PC-3 (cell line): ENCODE results near the gene LNP1. TPM values are rescaled to one million over a fixed set of nuclear protein-coding genes. Genes with fewer than 3 reads are reported as not detected.

Experiments used
- ATAC-seq: fragments of 200-7000 bp; cut with Tn5 transposase; 2 replicates; pipeline ENCODE4 v1.9.1; 2020; ENCODE audit warnings: mild to moderate bottlenecking, moderate library complexity
- BruUV-seq: library from RNA; stranded (reverse); fragments of 400-500 nt; replicated peaks from 2 replicates; lab custom pipeline; 2021; lab: Mats Ljungman, UMichigan
- CTCF ChIA-PET: fragments of 300-600 bp; sonication (Branson Sonifier 250); formaldehyde crosslinking; loops from one replicate; lab custom pipeline; 2022; ENCODE audit warnings: antibody characterized with exemption; lab: Charles Lee
- POLR2A ChIA-PET: fragments of 300-600 bp; sonication (Branson Sonifier 250); formaldehyde crosslinking; loops from one replicate; lab custom pipeline; 2022; ENCODE audit warnings: antibody characterized with exemption; ENCODE audit not compliant: unreplicated experiment; lab: Charles Lee
- DNase-seq: peaks from one replicate; pipeline ENCODE4 v3.0.0-alpha.2; 2015
- H2AFZ ChIP-seq: fragments of 300-600 bp; sonication (generic); 2 replicates; pipeline ENCODE4 v1.6.0; 2016; ENCODE audit warnings: antibody characterized with exemption, low read length
- H3F3A ChIP-seq: fragments of 300-600 bp; sonication (generic); one replicate; pipeline ENCODE4 v1.6.0; 2017; ENCODE audit warnings: antibody characterized with exemption, low read length, control low read depth, mild to moderate bottlenecking; ENCODE audit not compliant: unreplicated experiment
- H3K27ac ChIP-seq: fragments of 300-600 bp; sonication (generic); 2 replicates; pipeline ENCODE4 v1.5.1; 2016; ENCODE audit warnings: mild to moderate bottlenecking, low read length
- H3K27me3 ChIP-seq: fragments of 300-600 bp; sonication (generic); 2 replicates; pipeline ENCODE4 v1.6.1; 2016; ENCODE audit warnings: low read length, mixed read lengths
- H3K36me3 ChIP-seq: fragments of 300-600 bp; sonication (generic); 2 replicates; pipeline ENCODE4 v1.6.1; 2016; ENCODE audit warnings: low read depth, mixed run types, low read length, mixed read lengths
- H3K4me1 ChIP-seq: fragments of 300-600 bp; sonication (generic); 2 replicates; pipeline ENCODE4 v1.5.1; 2016; ENCODE audit warnings: low read length; ENCODE audit not compliant: insufficient read depth
- H3K4me2 ChIP-seq: fragments of 300-600 bp; sonication (generic); 2 replicates; pipeline ENCODE4 v1.6.0; 2016; ENCODE audit warnings: low read length
- H3K4me3 ChIP-seq: fragments of 300-600 bp; sonication (generic); 2 replicates; pipeline ENCODE4 v1.5.1; 2016; ENCODE audit warnings: mild to moderate bottlenecking, low read length, mixed read lengths
- H3K79me2 ChIP-seq: fragments of 300-600 bp; sonication (generic); 2 replicates; pipeline ENCODE4 v1.6.1; 2017; ENCODE audit warnings: low read length, mixed read lengths
- H3K9ac ChIP-seq: fragments of 300-600 bp; sonication (generic); 2 replicates; pipeline ENCODE4 v1.6.0; 2016; ENCODE audit warnings: mild to moderate bottlenecking, low read length
- H3K9me2 ChIP-seq: fragments of 300-600 bp; sonication (generic); replicated peaks from 2 replicates; pipeline ENCODE4 v1.6.1; 2016; ENCODE audit warnings: mixed run types, low read length, mixed read lengths
- H3K9me3 ChIP-seq: fragments of 300-600 bp; sonication (generic); 2 replicates; pipeline ENCODE4 v1.6.1; 2016; ENCODE audit warnings: low read length, mixed read lengths
- H4K20me1 ChIP-seq: fragments of 300-600 bp; sonication (generic); 2 replicates; pipeline ENCODE4 v1.6.1; 2016; ENCODE audit warnings: low read length, mixed read lengths
- CTCF ChIP-seq: fragments of 300-600 bp; sonication (generic); conservative IDR thresholded peaks from 2 replicates; pipeline ENCODE4 v1.5.1; 2017; ENCODE audit warnings: antibody characterized with exemption, low read depth, mild to moderate bottlenecking, low read length
- EZH2 ChIP-seq: fragments of 300-600 bp; sonication (generic); IDR thresholded peaks from one replicate; pipeline ENCODE4 v1.6.1; 2017; ENCODE audit warnings: antibody characterized with exemption, mild to moderate bottlenecking, low read length; ENCODE audit not compliant: unreplicated experiment
- EZH2phosphoT487 ChIP-seq: fragments of 300-600 bp; sonication (generic); IDR thresholded peaks from 2 replicates; pipeline ENCODE4 v1.6.1; 2018; ENCODE audit warnings: mild to moderate bottlenecking, antibody characterized with exemption, low read length, borderline replicate concordance
- intact Hi-C: fragments of 100-400 bp; cut with micrococcal nuclease; formaldehyde crosslinking; loops from 2 replicates; pipeline ENCODE4 v1.9.0; 2023
- total RNA-seq: library from RNA; depleted of rRNA; stranded (reverse); fragments of >200 nt; gene quantifications from 2 replicates; pipeline ENCODE4 v1.2.3, GENCODE V29; 2014

The LNP1 gene
- total RNA-seq, 1 experiment from 2014 or later = 6.8 TPM

DNA sequence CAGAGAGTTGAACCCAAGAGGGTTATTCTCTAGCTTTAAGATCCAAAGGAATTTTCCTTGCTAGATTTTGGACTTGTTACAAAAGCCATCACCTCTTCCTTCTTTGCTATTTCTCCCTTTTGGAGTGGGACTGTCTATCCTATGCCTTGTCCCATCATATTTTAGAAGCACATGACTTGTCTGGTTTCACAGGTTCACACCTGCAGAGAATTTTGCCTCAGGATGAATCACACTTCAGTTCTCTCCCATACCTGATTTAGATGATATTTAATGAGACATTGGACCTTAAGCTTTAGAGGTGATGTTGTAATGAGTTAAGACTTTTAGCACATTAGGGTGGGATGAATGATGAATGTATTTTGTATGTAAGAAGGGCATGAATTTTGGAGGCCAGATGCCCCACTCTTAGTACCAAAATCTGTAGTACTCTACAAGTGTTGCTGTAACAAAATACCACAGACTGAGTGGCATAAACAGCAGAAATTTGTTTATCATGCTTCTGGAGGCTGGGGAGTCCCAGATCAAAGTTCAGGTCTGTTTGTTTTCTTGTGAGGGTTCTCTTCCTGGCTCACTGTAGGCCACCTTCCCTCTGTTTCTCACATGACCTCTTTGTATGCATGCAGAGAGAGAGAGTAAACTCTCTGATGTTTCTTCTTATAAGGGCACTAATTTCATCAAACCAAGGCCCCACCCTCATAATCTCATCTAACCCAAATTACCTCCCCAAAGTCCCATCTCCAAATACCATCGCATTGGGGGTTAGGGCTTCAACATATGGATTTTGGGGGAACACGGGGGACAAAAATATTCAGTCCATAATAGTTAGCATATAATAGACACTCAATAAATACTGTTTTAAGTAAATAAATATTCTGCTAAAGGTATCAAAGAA is 10.0 kb downstream of the LNP1 start:
- Histone ChIP-seq H3K79me2 (peaks cover 33% of the 10 kb centered on the region), H4K20me1 (no peaks in the 10 kb centered on the region), H3K4me3 (no peak overlapping the region), H3K36me3 (peaks cover 27% of the 10 kb centered on the region), H3K9me2 (no peaks in the 10 kb centered on the region), H3K9me3 (peaks cover 14% of the 10 kb centered on the region; the same call in 1 of the 2 replicates), H3F3A (no peaks in the 10 kb centered on the region), H3K27me3 (no peaks in the 10 kb centered on the region), H3K4me1 (no peaks in the 10 kb centered on the region), H2AFZ (no peak overlapping the region), H3K4me2 (no peak overlapping the region), H3K27ac (no peak overlapping the region), H3K9ac (no peak overlapping the region)
- ChIA-PET POLR2A (no interaction called here), CTCF (no interaction called here)
- intact Hi-C loops = no loop called here
- DNase-seq = no peak
- ATAC-seq = no peak
- BruUV-seq = no TSS peak
- no peak for TF ChIP-seq CTCF
- TF ChIP-seq EZH2 = no peak
- TF ChIP-seq EZH2phosphoT487 = no peak

DNA sequence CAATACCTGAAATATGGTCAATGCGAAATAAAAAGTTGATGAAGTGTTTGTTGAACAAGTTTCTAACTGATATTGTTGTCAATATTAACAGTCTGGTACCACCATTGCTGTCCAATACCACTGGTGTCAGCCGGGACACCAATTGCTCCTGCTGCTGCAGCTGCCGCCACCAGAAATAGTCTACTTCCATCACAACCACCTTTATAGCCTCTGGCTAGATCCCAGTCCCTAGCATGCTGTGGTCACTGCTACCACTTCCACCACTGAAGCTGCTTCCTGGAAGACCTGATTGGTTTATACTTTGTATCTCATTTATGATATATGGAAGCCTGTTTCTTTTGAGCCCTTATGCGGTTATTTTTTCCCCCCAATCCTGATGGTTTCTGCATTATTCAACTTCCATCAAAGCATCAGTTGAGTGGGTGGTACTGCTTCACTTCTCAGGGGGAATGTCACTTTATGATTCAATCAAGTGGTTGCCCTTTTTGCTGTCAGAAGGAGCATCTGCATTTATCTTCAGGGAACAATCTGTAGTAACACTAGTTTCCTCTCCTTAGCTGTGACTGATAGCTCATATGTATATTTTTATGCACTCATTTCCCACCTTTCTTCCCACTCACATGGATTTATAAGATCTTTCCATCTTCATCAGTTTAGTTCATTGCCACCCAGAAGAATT is 11.7 kb downstream of the LNP1 start:
- ATAC-seq = no peak
- H3K79me2 ChIP-seq = peaks cover 19% of the 10 kb centered on the region
- CTCF ChIA-PET = no interaction called here

More for the DNA sequence above, 11.7 kb downstream of the LNP1 start:
- Histone ChIP-seq H2AFZ (no peak overlapping the region), H3F3A (no peaks in the 10 kb centered on the region), H3K27ac (no peak overlapping the region), H3K4me1 (no peaks in the 10 kb centered on the region), H3K9ac (no peak overlapping the region), H3K4me2 (no peak overlapping the region), H3K27me3 (no peaks in the 10 kb centered on the region), H3K9me2 (no peaks in the 10 kb centered on the region), H3K36me3 (peaks cover 13% of the 10 kb centered on the region; the same call in 1 of the 2 replicates), H3K4me3 (no peak overlapping the region), H3K9me3 (0 out of 2 replicates have a peak, but pooled peaks cover under 1% of the 10 kb centered on the region), H4K20me1 (no peaks in the 10 kb centered on the region)
- POLR2A ChIA-PET = no interaction called here
- no TSS peak for BruUV-seq
- DNase-seq = no peak
- TF ChIP-seq CTCF (no peak), EZH2 (no peak), EZH2phosphoT487 (no peak)
- intact Hi-C loops = no loop called here
